Activated naive CD8-positive, alpha-beta T cell (primary cell): ENCODE results near the gene ZBTB48.

Experiments
- H3K27ac Mint-ChIP-seq: one replicate; pipeline ENCODE4 v1.8.0; 2021; ENCODE audit warnings: mixed read lengths
- H3K27me3 Mint-ChIP-seq: one replicate; pipeline ENCODE4 v1.8.0; 2021; ENCODE audit warnings: mixed read lengths
- H3K36me3 Mint-ChIP-seq: one replicate; pipeline ENCODE4 v1.8.0; 2021; ENCODE audit warnings: mixed read lengths
- H3K4me1 Mint-ChIP-seq: one replicate; pipeline ENCODE4 v1.8.0; 2021; ENCODE audit warnings: low read depth, mixed read lengths
- H3K4me3 Mint-ChIP-seq: one replicate; pipeline ENCODE4 v1.8.0; 2021; ENCODE audit warnings: mild to moderate bottlenecking, mixed read lengths
- H3K9me3 Mint-ChIP-seq: one replicate; pipeline ENCODE4 v1.8.0; 2021; ENCODE audit warnings: low read depth, mixed read lengths

ZBTB48 gene

DNA sequence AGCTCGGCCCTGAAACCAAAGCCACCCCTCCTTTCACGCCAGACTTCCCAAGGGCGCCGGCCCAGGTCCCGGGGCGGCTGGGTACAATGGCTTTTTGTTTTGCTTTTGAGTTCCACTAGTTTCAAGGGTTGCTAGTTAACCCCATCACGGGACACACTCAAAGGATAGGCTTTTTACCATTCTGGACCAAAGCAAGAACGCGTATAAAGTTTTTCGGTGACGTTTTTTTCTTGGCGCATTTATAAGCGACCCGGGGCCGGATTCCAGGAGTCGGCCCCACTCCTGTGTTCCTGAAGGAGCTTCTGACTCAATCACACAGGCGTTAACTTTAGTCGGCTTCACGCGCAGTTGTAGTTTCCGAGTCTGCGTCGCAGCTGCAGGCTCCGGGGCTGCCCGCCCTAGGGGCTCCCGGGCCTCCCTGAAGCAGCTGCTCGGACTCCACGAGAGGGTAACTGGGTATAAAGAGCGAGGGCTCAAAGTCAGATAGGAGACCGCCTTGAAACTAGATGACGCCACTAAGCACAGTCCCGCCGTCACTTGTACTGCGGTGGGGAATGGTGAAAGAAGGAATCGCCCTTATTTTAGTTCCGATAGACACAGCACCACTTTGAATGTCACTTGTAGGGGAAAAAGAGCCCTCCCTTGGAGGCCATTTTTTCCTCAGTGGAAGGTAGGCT, 23.6 kb downstream of the ZBTB48 start:
- Mint-ChIP-seq H3K27me3 (no peaks in the 10 kb centered on the region), H3K27ac (peak overlapping the region; percentile 98), H3K4me3 (peak overlapping the region; percentile 84), H3K36me3 (peaks cover 4% of the 10 kb centered on the region), H3K9me3 (no peaks in the 10 kb centered on the region), H3K4me1 (peaks cover 28% of the 10 kb centered on the region)

DNA sequence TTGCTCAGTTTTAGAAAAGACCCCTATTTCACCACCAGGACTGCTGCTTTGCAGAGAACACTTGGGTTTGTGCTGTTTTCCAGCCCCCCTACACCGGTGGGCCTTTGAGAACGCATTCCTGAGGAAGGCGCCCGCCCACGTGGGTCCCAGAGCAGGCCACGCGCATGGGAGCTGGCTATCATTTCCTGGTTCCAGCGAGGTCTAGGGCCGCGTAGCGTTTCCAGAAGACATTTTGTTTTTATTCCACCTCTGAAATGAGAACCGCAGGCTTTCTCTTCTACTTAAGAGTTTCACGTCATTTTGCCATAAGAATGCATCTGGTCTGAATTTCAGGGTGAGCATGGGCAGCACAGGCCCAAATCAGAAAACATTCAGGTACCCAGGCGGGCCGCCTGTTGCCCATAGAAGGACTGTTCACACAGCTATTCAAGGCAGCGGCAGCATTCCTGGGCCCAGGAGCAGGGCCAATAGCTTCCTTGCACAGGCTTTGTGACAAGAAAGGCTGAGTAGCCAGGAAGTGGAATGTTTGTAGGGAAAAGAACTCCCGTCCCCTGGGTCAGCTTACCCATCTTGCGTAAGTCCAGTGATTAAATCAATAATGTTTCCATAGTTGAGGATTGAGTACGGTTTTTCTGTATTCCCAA, 24.2 kb downstream of the ZBTB48 start:
- Mint-ChIP-seq H3K9me3 (no peaks in the 10 kb centered on the region), H3K27ac (peak overlapping the region; percentile 98), H3K27me3 (no peaks in the 10 kb centered on the region), H3K4me3 (peak overlapping the region; percentile 84), H3K4me1 (peaks cover 23% of the 10 kb centered on the region), H3K36me3 (peaks cover 4% of the 10 kb centered on the region)

DNA sequence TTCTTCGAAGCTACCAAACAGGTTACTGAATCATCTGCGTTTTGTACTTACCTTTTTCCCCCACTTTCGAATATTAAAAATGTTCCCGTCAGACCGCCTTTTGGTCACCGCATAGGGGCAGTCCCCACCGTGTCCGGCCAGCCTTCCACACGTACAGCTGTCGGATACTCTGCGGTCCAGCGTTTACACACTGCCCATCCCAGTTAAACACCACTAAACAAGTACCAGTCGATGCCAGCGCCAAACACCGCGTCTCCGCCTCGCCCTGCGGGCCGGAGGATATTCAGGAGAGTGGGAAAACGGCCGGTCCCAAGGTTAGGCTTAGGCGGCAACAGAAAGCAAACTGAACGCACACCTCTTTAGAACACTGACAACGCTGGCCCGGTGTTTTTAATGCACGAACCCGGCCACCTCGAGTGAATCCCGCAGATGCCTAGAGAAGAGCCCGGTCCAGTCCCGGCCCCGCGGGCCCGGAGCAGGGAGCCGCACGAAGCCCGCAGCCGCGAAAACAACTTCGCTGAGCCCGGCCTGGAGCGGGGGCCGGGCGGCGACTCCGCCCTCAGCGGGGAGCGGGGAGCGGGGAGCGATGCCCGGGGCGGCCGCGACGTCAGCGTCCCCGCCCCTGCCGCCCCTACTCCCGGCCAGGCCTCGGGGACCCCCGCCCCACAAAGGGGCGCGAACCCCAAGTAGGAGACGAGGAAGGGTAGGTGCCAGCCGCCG, 33.0 kb downstream of the ZBTB48 start:
- Mint-ChIP-seq H3K9me3 (no peaks in the 10 kb centered on the region), H3K27ac (peak overlapping the region; percentile 90), H3K27me3 (no peaks in the 10 kb centered on the region), H3K36me3 (no peaks in the 10 kb centered on the region), H3K4me3 (peak overlapping the region; percentile 92), H3K4me1 (peaks cover 23% of the 10 kb centered on the region)

DNA sequence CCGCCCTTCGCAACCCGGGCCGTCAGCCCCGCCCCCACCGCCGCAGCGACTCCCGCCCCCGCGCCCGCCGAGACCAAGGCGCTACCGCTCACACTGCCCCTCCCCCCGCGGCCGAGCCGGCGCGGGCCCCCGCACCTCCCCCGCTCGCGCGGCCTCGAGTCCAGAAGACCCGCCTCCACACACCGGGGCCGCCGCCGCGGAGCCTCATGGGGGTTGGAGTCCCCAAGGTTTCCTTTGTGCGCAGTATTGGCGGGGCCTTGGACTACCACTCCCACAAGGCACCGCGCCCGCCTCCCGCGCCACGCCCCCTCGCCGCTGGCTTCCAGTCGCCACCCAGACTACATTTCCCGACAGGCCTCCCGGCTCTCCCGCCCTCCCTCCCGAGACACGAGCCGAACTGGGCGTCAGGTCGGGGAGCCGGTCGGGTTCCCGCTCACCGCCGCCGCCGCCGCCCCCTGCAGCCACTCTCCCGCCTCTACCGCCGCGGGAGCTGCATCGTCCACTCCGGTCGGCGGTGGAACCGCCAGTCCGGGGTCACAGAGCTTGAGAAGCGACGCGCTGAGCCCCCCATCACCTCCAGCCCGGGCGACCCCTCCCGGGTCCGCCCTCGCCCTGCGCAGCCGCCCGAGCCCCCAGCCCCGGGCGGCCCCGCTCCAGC, 33.7 kb downstream of the ZBTB48 start, which contains the start of gene PHF13:
Gene PHF13, plus strand, starts transcription at position 371 of the 658 bp plus-strand sequence. CDS start 336 bp downstream, outside the sequence.
- Mint-ChIP-seq H3K9me3 (no peaks in the 10 kb centered on the region), H3K4me3 (peak within 1 kb of the TSS; percentile 92), H3K27me3 (no peaks in the 10 kb centered on the region), H3K36me3 (no peaks in the 10 kb centered on the region), H3K4me1 (peaks cover 23% of the 10 kb centered on the region), H3K27ac (peak within 1 kb of the TSS; percentile 90)

DNA sequence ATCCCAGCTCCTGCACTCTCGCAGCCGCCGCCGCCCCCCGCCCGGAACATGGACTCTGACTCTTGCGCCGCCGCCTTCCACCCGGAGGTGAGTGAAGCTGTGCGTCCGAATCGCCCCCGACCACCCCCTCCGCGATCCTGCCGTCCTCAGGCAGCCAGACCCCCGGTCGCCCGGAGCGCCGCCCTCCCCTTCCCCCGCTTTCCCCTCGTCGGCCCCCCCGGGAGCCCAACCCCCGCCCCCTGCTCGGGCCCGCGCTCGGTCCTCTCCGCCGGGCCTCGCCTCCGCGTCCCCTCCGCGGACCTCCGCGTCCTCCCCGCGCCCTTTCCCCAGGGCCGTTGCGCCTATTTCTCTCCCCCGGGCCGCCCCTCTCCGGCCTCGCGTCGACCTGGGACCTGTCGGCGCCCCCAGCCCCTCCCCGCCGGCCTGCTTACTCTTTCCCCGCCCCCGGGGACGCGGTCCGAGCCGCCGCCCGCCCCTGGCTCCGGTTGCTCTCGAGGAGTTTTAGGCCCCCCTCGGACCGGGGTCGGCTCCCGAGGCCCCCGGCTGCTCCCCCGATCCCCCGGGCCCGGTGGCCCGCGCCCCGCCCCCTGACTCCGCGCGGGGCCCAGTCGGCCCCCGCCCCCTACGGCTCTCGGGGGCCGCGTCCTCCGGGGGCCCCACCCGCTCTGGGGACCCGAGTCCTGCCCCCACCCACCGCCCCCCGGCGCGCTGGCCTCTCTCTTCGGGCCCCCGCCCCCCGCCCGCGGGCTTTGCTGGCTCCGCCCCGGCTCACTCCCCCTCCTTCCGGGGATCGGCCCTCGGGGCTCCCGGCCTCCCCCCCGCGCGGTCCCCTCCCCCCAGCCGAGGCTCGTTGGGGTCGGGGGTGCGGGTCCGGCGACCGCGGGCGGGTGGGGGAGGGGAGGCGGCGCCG, 34.5 kb downstream of the ZBTB48 start:
- peaks cover 23% of the 10 kb centered on the region for H3K4me1 Mint-ChIP-seq
- H3K27me3 Mint-ChIP-seq = no peaks in the 10 kb centered on the region
- H3K4me3 Mint-ChIP-seq = peak overlapping the region; percentile 57
- H3K27ac Mint-ChIP-seq = no peak overlapping the region
- no peaks in the 10 kb centered on the region for H3K9me3 Mint-ChIP-seq
- no peaks in the 10 kb centered on the region for H3K36me3 Mint-ChIP-seq

GRCh38 chr1:6614929-6615785, 35.4 kb downstream of the ZBTB48 start:
- H3K9me3 Mint-ChIP-seq = no peaks in the 10 kb centered on the region
- peak overlapping the region; percentile 84 for H3K4me3 Mint-ChIP-seq
- no peaks in the 10 kb centered on the region for H3K36me3 Mint-ChIP-seq
- H3K4me1 Mint-ChIP-seq = peaks cover 22% of the 10 kb centered on the region
- H3K27me3 Mint-ChIP-seq = no peaks in the 10 kb centered on the region
- peak overlapping the region; percentile 79 for H3K27ac Mint-ChIP-seq

- Mint-ChIP-seq H3K27ac (no peak overlapping the region), H3K4me3 (no peak overlapping the region), H3K9me3 (no peaks in the 10 kb centered on the region), H3K27me3 (no peaks in the 10 kb centered on the region), H3K36me3 (no peaks in the 10 kb centered on the region), H3K4me1 (peaks cover 7% of the 10 kb centered on the region)
Observed at GRCh38 chr1:6619045-6619444, 39.3 kb downstream of the ZBTB48 start.

DNA sequence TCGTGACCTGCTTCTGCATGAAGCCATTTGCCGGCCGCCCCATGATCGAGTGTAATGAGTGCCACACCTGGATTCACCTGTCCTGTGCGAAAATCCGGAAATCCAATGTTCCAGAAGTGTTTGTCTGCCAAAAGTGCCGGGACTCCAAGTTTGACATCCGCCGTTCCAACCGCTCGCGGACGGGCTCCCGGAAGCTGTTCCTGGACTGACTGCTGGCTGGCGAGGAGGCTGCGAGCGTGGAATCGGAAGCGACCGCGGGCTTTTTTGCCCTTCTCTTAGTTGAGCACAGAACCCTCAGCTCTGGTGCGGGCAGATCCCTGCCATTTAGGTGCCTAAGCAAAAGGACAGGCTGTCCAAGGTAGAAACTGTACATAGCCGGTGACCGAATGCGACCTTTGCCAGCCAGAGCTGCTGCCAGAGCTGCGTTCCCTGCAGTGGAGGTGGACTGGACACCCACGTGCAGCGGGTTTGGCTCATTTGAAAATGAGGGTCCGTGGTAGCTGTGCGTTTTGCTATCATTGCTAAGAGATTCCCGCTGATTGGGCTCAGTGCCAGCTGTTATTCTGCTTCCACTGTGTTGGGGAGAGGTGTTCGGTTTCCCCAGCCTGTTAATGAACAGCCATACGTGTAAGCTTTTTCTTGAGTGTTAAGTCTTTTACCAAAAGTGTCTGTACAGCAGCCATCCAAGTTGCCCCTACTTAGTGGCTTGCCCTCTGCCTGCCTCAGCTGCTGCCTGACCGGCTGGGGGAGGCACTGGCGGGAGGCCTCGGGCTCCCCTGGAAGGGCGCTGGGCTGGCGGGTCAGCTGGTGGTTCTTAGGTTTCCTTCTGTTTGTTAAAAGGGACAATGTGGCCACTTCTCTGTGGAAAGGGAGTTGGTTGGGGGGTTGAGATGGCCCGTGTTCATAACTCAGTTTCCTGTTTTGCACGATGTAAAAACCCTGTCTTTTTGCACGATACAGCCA, 41.9 kb downstream of the ZBTB48 start:
- Mint-ChIP-seq H3K9me3 (no peaks in the 10 kb centered on the region), H3K4me1 (peaks cover 14% of the 10 kb centered on the region), H3K4me3 (no peak overlapping the region), H3K36me3 (no peaks in the 10 kb centered on the region), H3K27me3 (no peaks in the 10 kb centered on the region), H3K27ac (no peak overlapping the region)

- H3K36me3 Mint-ChIP-seq = no peaks in the 10 kb centered on the region
Observed at GRCh38 chr1:6622396-6623152, 42.8 kb downstream of the ZBTB48 start.

GRCh38 chr1:6623269-6623965, 43.6 kb downstream of the ZBTB48 start:
- no peaks in the 10 kb centered on the region for H3K27me3 Mint-ChIP-seq
- no peaks in the 10 kb centered on the region for H3K36me3 Mint-ChIP-seq
- peak overlapping the region; percentile 30 for H3K4me3 Mint-ChIP-seq
- no peaks in the 10 kb centered on the region for H3K9me3 Mint-ChIP-seq
- peak overlapping the region; percentile 34 for H3K27ac Mint-ChIP-seq
- peaks cover 26% of the 10 kb centered on the region for H3K4me1 Mint-ChIP-seq

More at GRCh38 chr1:6622396-6623152, 42.8 kb downstream of the ZBTB48 start:
- Mint-ChIP-seq H3K9me3 (no peaks in the 10 kb centered on the region), H3K4me3 (no peak overlapping the region), H3K4me1 (peaks cover 21% of the 10 kb centered on the region), H3K27me3 (no peaks in the 10 kb centered on the region), H3K27ac (peak overlapping the region; percentile 34)

DNA sequence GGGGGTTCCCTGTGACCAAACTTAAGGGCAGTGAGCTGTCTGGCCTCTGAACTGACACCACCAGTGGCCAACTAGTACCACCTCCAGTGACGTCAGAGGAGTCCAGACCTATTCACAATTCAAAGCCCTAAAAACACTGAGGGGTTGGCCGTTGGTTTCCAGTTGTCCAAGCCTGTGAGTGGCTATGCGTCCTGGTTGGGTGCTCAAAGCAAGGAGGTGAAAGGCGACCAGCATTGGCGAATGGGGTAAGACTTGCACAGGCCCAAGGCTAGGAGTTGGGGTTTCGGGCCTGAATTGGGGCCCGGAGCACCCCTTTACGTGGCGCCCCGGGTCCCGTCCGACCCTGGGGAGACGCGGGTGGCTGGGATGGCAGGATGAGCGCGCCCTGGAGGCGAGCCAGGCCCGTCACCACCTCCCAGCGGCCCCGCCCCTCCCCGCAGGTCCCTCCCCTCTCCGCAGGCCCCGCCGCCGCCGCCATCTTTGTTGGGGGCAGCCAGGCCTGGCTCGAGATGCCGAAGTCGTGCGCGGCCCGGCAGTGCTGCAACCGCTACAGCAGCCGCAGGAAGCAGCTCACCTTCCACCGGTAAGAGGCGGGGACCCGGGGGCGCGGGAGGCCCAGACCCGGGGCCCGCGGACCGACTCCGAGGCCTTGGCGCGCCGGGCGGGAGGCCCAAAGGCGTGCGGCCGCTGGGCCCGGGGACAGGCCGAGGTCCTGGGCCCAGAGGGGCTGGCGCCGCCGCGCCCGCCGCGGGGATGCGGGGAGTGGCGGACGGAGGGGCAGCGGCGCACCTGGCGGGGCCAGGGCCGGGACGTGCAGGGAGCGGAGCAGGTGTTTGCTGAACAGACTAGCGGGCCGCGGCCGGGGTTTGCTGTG, 45.2 kb downstream of the ZBTB48 start, which contains the start of gene THAP3:
Gene THAP3, plus strand, starts transcription at position 159 of the 874 bp plus-strand sequence. Its CDS starts 351 bp downstream, at position 510.
- peak within 1 kb of the TSS; percentile 81 for H3K27ac Mint-ChIP-seq
- H3K27me3 Mint-ChIP-seq = no peaks in the 10 kb centered on the region
- no peaks in the 10 kb centered on the region for H3K36me3 Mint-ChIP-seq
- peaks cover 27% of the 10 kb centered on the region for H3K4me1 Mint-ChIP-seq
- peak within 1 kb of the TSS; percentile 95 for H3K4me3 Mint-ChIP-seq
- H3K9me3 Mint-ChIP-seq = no peaks in the 10 kb centered on the region
